ENCODE measurements around the gene S100A2. TPM values are rescaled to one million over a fixed set of nuclear protein-coding genes. Genes with fewer than 3 reads are reported as not detected.

S100A2 gene
- total RNA-seq, 1 experiment from 2014 or later: 147 TPM

DNA sequence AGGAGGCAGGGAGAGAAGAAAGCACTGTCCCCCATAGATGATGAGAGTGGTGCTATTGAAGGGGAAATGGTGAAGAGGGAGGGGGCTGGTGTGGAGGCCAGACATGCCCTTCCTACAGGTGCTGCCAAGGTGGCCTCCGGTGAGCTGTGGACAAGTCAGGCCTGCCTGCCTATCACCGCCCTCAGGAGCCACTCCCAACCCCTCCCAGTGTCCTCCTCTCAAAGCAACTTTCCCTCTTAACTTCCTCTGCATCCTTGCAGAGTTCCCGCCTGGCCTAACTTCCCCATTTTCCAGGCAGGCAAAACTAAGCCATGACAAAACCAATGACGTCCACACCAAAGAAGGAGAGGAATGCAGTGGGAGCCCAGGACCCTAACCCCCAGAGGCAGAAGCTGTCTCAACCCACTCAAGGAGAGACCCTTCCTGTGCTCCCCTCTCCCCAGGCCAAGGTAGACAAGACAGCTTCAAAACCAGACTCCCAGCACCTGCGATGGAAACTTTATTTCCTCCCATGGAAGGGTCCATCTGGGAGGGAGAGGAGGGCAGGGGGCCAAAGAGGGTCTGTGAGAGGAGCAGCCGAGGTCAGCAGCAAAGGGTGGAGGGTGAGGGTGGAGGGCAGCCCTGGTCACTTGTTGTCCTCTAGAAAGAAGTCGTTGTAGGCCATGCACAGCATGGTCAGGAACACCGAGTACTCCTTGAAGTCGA lies 28.8 kb downstream of the S100A2 start:
- peak overlapping the region; percentile 18; the same call in 1 of the 2 replicates for H2AFZ ChIP-seq
- H3K27ac ChIP-seq: peak overlapping the region; percentile 70
- H3K79me2 ChIP-seq (ENCODE audit: low read depth): peaks cover 21% of the 10 kb centered on the region
- H3K4me1 ChIP-seq (replicated peaks; ENCODE audit: insufficient read depth): peaks cover 82% of the 10 kb centered on the region
- peaks cover 10% of the 10 kb centered on the region for H4K20me1 ChIP-seq (ENCODE audit: insufficient read depth)
- intact Hi-C loops (cut with micrococcal nuclease; ENCODE audit: unreplicated experiment): loop anchor here (1.0 to 10.0 kb wide), 2 partner anchors 7 to 428 kb away; partner anchors contain the start of genes CREB3L4 and SLC39A1
- peak overlapping the region; percentile 85 for H3K4me3 ChIP-seq
- peak; percentile 63 to 68 for DNase-seq
- TSS peak; percentile 63 for BruUV-seq (replicated peaks)
- peaks cover 11% of the 10 kb centered on the region for H3K36me3 ChIP-seq (ENCODE audit: low read depth)
- no peaks in the 10 kb centered on the region for H3K9me3 ChIP-seq (ENCODE audit: insufficient read depth, low read depth)
- TF ChIP-seq, protein P1, sequence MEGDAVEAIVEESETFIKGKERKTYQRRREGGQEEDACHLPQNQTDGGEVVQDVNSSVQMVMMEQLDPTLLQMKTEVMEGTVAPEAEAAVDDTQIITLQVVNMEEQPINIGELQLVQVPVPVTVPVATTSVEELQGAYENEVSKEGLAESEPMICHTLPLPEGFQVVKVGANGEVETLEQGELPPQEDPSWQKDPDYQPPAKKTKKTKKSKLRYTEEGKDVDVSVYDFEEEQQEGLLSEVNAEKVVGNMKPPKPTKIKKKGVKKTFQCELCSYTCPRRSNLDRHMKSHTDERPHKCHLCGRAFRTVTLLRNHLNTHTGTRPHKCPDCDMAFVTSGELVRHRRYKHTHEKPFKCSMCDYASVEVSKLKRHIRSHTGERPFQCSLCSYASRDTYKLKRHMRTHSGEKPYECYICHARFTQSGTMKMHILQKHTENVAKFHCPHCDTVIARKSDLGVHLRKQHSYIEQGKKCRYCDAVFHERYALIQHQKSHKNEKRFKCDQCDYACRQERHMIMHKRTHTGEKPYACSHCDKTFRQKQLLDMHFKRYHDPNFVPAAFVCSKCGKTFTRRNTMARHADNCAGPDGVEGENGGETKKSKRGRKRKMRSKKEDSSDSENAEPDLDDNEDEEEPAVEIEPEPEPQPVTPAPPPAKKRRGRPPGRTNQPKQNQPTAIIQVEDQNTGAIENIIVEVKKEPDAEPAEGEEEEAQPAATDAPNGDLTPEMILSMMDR (conservative IDR thresholded peaks at IDR 0.05): no peak
- TF ChIP-seq EZH2 (IDR thresholded peaks at IDR 0.05; ENCODE audit: low read depth): no peak
- ChIA-PET CTCF (interaction anchor here (0.6 kb wide), 1 partner anchor 430 kb away, joined by 3 read pairs; no protein-coding TSS in a partner anchor), POLR2A (ENCODE audit: unreplicated experiment) (interaction anchor here (0.7 to 1.3 kb wide), 4 partner anchors 8 to 384 kb away, joined by 3 to 16 read pairs (median 5); partner anchors contain the start of gene S100A16)
- no peaks in the 10 kb centered on the region for H3K27me3 ChIP-seq (ENCODE audit: insufficient read depth, low read depth)
- H3F3A ChIP-seq (ENCODE audit: insufficient read depth, low read depth): peaks cover 82% of the 10 kb centered on the region
- peak overlapping the region; percentile 86 for H3K4me2 ChIP-seq
- no peaks in the 10 kb centered on the region for H3K9me2 ChIP-seq (ENCODE audit: insufficient read depth)

DNA sequence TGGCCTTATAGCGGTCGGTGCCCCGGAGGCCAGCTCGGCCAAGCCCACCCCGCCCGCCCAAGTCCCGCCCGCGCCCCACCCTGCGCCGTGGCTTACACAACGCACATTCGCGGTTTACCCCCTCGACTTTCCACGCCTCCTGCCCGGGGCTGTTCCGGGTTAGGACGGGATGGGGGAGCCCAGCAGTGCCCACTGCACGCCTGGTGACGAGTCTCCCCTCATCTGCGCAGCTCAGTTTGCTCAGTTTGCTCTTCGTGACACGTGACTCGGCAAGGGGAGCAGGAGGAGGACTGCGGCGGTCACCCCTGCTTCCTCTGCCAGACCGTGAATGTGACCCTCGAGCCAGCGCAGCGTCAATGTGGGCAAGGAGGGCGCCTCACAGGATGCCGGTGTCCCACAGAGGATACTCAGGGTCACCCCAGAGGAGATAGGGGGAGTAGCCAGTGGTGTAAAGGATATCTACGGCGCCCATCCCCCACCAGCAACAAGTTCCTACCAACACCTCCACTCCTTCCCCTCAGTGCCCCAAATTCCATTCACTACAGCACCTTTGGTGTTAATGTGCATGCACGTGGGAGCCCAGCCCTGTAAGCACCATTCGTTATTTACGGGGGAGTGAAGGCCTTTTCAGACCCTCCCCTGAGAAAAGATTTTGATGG lies 29.5 kb downstream of the S100A2 start:
- Histone ChIP-seq H3K36me3 (ENCODE audit: low read depth) (peaks cover 11% of the 10 kb centered on the region), H2AFZ (peak overlapping the region; percentile 18; the same call in 1 of the 2 replicates), H3K9me3 (ENCODE audit: insufficient read depth, low read depth) (no peaks in the 10 kb centered on the region), H3K79me2 (ENCODE audit: low read depth) (peaks cover 21% of the 10 kb centered on the region), H3K4me1 (replicated peaks; ENCODE audit: insufficient read depth) (peaks cover 76% of the 10 kb centered on the region), H3F3A (ENCODE audit: insufficient read depth, low read depth) (peaks cover 82% of the 10 kb centered on the region), H3K4me2 (peak overlapping the region; percentile 97), H3K4me3 (peak overlapping the region; percentile 85), H3K9me2 (ENCODE audit: insufficient read depth) (no peaks in the 10 kb centered on the region), H3K27me3 (ENCODE audit: insufficient read depth, low read depth) (no peaks in the 10 kb centered on the region), H3K27ac (peak overlapping the region; percentile 70), H4K20me1 (ENCODE audit: insufficient read depth) (peaks cover 10% of the 10 kb centered on the region)
- no TSS peak for BruUV-seq (replicated peaks)
- DNase-seq: peak; percentile 92 to 94
- no peak for TF ChIP-seq EZH2 (IDR thresholded peaks at IDR 0.05; ENCODE audit: low read depth)
- TF ChIP-seq, protein P1 (conservative IDR thresholded peaks at IDR 0.05): no peak
- intact Hi-C loops (cut with micrococcal nuclease; ENCODE audit: unreplicated experiment): loop anchor here (1.0 to 10.0 kb wide), 2 partner anchors 8 to 429 kb away; partner anchors contain the start of genes CREB3L4 and SLC39A1
- ChIA-PET CTCF (interaction anchor here (0.7 to 2.2 kb wide), 3 partner anchors 30 to 36 kb away, joined by 3 to 12 read pairs (median 4); no protein-coding TSS in a partner anchor), POLR2A (ENCODE audit: unreplicated experiment) (interaction anchor here (0.5 to 2.1 kb wide), 13 partner anchors 9 to 1989 kb away, joined by 3 to 25 read pairs (median 7); partner anchors contain the start of genes S100A16 and S100A4)

Measured in PC-9 (cell line).